HG02970 (cell line): Measurements from ENCODE around the gene CASQ2.
"Not testable (repeated sequence)": the region's sequence is repeated elsewhere in the genome, so short reads cannot be mapped to it uniquely, and the experiment has no call there.

ENCODE experiments used
- ATAC-seq: cut with Tn5 transposase; IDR thresholded peaks from one replicate; pipeline ENCODE4 v1.9.1; 2021; ENCODE audit warnings: mild to moderate bottlenecking, moderate library complexity, moderate number of reproducible peaks; ENCODE audit not compliant: unreplicated experiment, low FRiP score

The CASQ2 gene

DNA sequence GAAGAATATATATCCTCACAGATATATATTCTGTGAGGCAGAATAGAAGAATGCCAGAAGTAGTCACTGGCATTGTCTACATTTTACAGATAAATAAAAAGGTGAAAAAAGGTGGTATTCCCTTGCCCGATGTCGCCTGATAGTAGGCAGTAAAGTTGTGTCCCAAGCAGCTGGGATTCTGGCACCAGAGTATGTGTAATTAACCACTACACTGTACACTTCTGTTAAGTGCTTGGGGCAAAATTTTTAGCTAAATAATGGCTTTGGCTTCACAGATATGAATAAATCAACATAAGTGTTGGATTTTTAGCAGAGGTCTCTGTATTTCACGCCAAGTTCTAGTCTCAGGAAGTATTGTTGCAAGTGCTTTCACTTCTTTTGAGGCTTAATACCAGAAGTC lies 13.3 kb upstream of the CASQ2 start:
- ATAC-seq: no peak

DNA sequence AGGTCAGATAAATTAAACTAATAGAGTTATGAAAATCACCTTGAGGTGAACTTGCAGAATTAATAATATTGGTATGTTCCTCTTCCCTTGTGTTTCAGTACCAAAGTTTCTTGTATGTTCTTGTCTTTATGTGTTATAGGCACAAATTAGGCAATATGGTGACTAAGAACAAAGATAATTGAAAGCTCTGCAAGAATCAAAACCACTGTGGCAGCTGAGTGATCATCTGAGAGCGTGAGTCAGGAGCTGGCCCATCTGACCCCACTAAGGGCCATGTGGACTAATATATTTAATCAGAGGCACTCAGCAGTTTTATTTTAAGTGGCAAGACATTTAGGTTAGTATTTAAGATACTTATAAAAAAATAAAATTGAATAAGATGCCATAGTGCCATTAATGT lies 12.8 kb upstream of the CASQ2 start:
- no peak for ATAC-seq

GRCh38 chr1:115780655-115781054 lies 12.1 kb upstream of the CASQ2 start:
- ATAC-seq: not testable (repeated sequence)

DNA sequence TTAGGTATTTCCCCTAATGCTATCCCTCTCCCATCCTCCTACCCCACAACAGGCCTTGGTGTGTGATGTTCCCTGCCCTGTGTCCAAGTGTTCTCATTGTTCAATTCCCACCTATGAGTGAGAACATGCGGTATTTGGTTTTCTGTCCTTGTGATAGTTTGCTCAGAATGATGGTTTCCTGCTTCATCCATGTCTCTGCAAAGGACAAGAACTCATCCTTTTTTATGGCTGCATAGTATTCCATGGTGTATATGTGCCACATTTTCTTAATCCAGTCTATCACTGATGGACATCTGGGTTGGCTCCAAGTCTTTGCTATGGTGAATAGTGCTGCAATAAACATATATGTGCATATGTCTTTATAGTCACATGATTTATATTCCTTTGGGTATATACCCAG lies 10.6 kb upstream of the CASQ2 start:
- ATAC-seq: not testable (repeated sequence)

DNA sequence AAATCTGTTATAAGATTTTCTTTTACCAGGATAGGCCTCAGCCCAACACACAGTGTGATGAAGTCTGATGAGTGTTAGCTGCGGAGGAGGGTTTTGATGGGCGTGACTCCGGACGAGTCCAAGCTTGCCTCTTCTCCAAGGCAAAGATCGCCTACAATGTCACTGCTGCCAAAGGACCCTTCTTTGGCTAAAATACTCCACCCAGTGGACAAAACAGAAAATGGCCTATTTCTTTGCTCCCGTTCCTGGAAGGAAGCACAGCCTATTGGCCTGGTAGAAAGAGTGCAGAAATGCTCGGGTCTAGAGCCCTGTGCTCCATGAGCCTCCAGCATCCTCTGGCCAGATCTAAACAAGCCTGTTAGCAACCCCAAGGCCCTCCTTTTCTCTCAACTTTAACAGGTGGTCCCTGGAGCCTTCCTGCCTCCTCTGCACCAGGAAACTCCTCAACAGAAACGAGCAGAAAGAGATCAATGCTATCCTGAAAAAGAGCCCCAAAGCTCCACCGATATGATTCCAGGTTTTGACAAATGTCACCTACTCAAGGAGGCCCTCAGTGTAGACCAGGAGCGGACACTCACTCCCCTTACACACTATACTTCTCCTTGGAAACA lies 3.4 kb upstream of the CASQ2 start:
- ATAC-seq: peak; percentile 71

- no peak for ATAC-seq
Measured at GRCh38 chr1:115771094-115771846, 2.8 kb upstream of the CASQ2 start.

GRCh38 chr1:115767403-115767802 lies 1.1 kb downstream of the CASQ2 start:
- no peak for ATAC-seq

GRCh38 chr1:115765091-115765490 lies 3.4 kb downstream of the CASQ2 start:
- no peak for ATAC-seq

GRCh38 chr1:115764541-115764940 lies 4.0 kb downstream of the CASQ2 start:
- ATAC-seq: no peak

GRCh38 chr1:115762779-115763178 lies 5.7 kb downstream of the CASQ2 start:
- ATAC-seq: no peak

GRCh38 chr1:115761601-115762302 lies 6.8 kb downstream of the CASQ2 start:
- no peak for ATAC-seq

DNA sequence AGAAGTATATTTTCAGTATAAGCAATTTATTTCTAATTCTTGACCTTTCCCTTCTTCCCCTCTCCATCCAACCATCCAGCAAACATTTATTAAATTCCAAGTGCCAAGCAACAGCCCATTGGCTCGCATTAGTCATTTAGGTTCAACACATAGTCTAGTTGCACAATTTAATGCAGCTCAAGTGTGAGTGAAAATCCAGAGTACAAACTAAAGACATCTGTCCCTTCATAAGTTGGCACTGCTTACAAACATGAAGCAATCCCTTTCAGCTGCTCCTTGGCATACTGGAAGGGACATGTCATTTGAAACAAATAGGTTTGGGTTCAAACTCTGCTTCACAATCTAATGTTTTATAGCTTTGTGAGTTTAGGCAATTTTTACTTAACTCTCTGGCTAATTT lies 10.7 kb downstream of the CASQ2 start:
- no peak for ATAC-seq

DNA sequence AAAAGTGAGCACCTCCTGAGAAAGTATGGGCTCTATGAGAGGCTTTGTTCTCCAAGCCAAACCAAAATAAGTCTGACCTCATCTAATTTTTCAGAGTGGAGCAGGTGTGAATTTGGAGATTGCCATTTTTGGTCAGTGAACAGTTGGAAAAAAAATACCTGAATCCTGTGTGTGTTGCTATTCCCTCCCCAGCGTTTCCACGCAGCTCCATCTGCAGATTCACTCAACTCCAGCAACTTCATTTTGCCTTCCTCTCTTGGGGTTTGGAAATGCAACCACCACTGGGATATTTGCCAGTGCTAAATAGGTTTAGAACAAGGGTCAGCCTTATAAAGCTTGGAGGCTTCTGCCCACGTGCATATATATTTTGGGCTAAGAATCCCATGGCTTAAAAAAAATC lies 11.2 kb downstream of the CASQ2 start:
- no peak for ATAC-seq

DNA sequence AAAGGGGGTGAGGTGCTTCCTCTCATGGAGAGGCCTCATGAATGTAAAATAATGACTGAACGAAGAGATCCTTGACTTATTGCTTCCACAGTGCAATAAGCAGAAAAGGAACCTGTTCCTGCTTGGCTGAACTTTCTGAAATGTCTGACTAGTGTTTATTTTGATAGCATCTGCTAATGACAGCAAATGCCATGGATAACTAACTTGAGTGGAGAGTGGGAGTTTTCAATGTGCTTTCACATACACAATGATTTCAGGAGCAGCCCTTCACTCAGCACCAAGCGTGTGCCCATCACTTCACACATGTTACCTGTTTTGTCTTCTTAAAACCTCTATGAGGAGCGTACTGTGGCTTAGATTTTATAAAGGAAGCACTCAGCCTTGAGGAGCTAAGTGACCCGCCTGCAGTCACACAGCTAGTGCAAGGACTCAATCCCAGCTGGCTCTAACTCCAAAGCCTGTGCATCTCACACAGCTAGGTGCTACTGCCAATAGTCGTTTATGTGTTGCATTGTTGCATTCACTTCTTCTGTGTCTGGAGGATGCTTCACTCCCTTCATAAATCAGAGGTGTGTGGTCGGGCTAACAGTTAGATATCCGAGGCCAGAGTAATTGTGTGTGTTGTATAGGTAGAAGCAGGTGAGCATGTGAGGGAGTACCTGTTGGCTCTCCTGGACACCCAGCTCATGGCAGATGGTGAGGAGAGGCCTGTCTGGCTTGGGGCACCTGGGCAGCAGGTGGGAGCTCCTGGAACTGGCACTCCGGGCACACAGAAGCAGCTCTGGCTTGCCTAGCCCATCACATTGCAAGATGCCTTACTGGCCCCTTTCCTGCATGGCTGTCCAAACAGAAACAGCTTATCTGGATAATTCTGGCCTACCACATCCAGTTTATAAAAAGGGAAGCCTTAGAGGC lies 12.8 kb downstream of the CASQ2 start:
- ATAC-seq: no peak

DNA sequence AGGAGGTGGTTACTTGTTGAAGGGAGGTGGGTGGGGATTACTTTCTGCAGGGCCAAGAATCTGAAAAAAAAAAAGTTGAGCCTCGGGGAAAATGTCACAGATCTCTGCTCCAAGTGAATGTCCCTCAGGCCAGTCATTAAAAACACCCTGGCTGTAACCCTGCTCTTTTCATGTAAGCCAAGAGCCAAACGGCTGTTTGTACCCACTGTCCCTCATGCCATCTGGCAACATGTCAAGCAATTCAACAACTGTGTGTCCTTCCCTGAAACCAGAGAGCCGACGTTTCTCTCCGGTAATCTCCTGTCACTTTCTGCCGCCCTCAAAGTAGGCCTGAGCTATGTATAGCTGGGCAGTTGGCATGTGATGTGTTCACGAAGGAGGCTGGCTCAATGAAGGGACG lies 14.7 kb downstream of the CASQ2 start:
- ATAC-seq: no peak

DNA sequence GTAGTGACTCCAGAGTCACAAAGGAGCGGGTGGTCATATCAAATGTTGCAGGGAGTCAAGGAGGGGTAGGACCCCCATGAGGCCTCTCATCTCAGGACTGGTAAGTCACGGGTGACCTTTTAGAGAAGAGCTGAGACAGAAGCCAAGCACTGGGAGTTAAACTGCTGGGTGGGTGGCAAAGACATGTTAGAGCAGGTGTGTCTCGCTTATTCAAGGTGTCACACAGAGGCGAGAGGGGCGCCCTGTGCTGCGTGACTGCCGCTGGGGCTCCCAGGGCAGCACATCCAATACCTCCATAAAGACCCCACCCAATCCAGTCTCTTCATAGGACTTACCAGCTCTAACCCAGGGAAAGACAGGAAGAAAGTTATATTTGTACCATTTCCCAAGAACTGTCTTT lies 15.2 kb downstream of the CASQ2 start:
- ATAC-seq: no peak

GRCh38 chr1:115748401-115749150 lies 19.9 kb downstream of the CASQ2 start:
- no peak for ATAC-seq

- no peak for ATAC-seq
Measured at GRCh38 chr1:115746021-115746690, 22.4 kb downstream of the CASQ2 start.

- ATAC-seq: no peak
Measured at GRCh38 chr1:115744646-115745275, 23.8 kb downstream of the CASQ2 start.
